Ecto neural progenitor cell (in vitro differentiated cells): ENCODE measurements around the gene KIAA1755.

Source experiments
- DNase-seq: peaks from one replicate; pipeline ENCODE4 v3.0.0-alpha.2; 2018; ENCODE audit warnings: low spot score

KIAA1755 gene

DNA sequence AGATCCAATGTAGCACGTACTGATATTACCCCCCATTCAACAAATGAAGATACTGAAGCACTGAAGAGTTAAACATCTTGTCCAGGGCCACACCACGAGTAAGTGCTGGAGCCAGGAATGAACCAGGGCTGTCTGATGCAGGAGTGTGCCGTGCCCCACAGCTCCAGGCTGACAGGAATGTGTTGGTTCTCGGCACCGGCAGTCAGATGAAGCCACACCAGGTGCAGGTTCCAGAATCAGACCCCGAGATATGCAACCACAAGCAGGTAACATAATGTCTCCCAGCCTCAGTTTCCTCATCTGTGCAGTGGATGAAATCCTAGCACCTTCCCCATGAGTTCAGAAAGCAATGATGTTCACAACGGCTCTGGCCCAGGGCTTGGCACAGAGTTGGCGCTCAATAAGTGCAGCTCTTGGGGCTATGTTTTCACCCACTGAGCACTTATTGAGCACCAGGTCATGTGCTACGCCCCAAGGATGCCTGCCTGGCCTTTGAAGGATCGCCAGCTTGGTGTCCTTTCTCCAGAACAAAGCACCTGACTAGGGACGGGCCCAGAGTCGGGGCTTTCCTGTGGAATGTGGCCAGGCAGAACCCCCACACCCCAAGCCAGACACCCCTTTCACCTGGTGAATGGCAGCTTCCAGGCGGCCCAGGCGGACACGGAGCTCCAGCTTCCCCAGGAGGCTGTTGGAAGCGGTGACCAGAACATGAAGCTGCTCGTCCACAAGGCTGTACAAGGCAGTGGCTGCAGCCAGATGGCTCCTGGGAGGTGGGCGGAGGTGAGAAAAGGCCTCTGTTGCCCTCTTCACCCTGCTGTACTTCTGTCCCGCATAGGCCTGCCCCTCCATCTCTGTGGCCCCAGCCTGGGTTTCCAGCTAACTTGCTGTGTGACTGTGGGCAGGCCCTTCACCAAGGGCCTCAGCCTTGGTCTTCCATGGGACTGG is 41.3 kb downstream of the KIAA1755 start:
- DNase-seq = no peak

DNA sequence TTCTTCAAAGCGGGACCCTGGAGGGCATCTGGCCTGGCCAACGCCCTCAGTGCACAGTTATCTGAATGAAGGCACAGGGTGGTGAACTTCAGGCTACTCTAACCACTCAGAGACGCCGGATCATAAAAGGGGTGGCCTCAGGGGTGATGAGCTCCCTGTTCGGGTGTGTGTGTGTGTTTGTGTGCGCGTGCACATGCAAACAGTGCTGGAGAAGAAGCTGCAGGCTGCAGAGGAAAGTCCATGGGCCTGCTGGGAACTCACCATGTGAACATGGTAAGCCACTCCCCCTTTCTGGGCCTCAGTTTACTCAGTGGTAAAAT is 42.0 kb downstream of the KIAA1755 start:
- no peak for DNase-seq

DNA sequence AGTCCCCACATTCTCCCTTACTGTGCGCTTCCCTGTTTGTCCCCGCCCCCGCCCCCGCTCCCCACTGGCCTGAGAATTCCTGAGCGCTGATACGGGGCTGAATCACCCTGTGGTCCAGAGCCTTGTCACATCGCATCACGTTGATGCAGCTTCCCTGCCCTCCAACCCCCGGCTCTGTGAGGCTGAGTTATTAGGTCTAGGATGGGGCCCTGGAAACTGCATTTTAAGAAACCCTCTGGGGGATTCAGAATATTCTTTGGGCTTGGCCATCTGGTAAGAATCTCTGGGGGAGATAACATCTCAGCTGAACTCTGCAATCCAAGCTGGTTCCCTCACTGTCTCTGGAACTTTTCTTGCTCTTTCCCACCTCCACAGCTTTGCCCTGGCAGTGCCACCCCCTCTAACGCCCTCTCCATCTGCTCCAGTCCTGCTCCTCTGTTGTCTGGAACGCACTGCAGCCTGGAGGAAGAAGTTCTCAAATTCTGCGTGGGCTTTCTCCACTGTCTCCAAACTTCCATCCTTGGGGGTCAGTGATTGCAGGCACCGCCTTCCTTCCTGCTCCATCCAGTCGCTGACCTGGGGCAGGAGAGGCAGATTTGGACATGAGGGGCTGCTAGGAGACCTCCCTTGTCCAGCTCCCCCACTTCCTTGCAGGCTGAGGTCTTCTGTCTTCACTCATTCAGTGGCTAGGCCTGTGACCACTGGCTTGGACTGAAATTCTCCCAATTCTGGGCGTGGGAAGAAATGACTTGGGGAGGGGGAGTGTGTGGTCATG is 42.6 kb downstream of the KIAA1755 start:
- DNase-seq = no peak

DNA sequence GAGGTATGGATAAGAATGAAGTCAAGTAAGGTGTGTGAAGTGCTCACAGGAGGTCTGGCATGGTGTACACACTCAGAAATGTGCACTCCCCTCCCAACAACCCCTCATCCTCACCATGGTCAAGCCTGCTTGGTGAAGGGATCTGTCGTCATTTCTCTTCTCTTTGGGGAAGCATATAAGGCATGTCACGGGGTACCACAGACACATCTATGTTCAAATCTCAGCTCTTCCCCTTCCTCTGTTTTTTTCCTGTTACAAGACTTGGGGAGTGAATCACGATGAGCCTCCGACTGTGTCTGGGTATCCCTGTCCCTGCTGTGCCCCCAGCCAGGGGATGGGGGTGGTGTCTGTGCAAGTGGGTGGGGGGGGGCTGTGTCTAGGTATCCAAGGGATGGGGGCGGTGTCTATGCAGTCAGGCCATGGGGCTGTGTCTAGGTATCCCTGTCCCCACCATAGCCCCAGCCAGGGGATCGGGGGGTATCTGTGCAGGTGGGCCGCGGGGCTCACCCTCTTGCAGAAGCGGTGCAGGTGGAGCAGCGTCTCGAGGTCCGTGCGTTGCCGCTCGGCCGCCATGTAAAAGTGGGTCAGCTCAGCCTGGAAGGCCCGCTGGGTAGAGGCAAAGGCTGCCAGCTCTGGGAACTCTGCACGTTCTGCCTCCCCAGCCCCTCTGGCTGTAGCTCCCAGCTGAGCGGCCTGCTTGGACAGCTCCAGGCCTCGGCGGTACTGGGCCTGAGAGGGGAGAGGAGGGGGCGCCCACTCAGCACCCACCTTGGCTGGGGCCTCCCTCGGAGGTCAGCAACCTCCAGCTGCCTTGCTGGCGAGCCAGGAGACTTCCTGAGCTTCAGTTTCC is 43.6 kb downstream of the KIAA1755 start:
- no peak for DNase-seq

DNA sequence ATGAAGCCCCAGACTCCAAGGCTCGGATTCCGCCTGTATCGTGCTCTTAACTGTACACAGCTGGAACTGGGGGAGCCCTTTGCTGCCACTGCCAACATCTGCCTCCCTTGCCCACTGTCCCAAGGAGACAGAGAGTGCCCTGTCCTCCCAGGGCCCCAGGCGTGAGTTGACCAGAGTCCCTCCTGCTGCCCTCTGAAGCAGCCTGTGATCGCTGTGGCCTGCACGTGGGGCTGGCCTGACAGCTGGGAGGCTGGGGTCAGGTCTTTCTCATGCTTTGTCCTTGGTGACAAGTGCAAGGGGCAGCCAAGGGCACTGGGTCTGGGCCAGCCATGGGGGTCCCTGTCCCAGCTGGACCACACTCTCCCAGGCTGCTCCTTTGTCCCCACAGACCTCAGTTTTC is 44.3 kb downstream of the KIAA1755 start:
- no peak for DNase-seq

DNA sequence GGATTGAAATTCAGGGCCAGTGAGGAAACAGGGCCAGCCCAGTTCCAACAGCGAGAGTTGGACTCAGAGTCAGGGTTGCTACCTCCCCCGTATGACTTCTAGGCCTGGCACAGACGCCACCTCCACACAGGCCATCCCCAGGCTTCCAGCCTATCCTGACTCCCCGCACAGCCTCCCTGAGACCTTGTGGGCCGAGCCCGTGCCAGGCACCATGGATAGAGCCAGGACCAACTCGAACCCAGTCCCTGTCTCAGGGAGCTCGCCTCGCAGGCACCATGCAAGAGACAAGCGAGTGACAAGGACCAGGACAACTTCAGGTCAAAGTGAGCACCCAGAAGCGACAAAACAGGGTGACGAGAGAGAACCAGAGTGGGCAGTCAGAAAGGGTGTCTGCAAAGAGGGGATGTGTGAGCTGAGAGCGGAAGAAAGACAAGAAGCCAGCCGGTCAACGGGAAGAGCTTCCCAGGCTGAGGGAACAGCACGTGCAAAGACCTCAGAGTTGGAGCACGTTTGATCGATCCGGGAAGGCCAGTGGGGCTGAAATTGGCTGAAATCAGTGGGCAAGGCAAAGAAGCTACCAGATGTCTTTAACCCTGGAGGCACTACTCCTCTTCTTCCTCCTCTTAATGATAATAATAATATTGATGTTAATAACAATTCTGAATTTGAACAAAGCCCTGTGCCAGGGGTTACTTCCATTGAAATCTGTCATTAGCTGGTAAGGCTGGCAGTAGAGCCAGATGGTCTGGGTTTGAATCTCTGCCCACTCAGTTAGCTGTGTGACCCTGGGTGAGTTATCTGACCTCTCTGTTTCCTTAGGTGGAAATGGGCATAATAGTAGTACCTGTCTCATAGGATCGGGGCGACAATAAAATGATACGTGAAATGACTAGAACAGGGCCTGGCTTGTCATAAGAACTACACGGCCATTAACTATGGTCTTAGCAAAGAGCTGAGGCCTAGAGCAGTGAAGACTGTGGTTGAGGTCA is 45.0 kb downstream of the KIAA1755 start:
- no peak for DNase-seq

DNA sequence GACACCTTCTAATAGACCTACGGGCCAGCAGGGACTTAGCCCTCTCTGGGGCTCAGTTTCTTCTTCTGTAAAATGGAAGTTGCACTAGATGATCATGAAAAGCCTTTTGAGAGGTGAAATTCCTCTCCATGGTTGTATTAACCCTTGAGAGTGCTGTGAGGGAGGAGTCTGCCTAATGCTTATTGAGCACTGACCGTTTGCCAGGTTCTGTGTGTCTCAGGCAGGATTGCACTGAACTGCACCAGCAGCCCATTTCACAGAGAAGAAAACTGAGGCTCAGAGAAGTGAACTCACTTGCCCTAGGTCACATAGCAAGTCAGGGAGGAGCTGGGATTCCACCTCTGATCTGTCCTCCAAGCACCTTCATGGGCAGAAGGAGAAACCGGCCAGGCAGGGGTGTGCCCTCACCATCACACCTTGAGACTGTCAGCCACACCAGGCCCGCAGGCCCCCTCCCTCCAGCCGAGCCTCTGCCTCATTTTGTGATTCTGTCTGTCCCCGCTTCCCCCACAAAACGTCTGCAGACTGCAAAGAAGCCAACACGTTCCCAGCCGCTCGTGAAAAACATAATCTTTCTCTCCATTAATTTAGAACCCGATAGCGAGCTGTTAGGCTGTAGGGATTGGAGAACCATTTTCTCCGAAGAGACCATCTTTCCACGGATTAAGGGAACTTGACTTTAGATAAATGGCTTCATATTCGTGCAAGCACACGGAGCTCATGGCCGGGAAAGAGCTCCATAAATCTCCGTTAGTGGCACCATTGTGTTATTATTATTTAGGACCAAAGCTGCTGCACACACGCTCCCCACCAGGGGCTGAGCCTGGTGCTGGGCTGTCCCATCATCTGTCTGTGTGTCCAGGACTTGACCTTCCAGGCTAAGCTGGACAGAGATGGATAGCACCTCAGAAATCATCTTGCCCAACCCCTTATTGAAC is 46.0 kb downstream of the KIAA1755 start:
- no peak for DNase-seq

DNA sequence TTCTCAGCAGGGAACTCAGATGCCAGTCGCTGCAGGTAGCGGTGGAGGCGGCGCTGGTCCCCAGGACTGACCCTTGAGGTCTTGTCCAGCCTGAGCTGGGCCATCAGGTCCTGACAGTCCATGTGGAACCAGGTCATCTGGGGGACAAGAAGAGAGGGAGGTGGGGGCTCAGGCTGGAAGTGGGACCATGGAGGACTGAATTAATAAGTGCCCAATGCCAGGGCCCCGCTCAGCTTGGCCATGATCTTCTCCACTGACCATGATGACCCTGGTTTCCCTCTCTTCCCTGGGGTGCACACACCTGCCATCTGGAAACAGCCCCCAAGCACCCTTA is 47.0 kb downstream of the KIAA1755 start:
- DNase-seq = no peak

DNA sequence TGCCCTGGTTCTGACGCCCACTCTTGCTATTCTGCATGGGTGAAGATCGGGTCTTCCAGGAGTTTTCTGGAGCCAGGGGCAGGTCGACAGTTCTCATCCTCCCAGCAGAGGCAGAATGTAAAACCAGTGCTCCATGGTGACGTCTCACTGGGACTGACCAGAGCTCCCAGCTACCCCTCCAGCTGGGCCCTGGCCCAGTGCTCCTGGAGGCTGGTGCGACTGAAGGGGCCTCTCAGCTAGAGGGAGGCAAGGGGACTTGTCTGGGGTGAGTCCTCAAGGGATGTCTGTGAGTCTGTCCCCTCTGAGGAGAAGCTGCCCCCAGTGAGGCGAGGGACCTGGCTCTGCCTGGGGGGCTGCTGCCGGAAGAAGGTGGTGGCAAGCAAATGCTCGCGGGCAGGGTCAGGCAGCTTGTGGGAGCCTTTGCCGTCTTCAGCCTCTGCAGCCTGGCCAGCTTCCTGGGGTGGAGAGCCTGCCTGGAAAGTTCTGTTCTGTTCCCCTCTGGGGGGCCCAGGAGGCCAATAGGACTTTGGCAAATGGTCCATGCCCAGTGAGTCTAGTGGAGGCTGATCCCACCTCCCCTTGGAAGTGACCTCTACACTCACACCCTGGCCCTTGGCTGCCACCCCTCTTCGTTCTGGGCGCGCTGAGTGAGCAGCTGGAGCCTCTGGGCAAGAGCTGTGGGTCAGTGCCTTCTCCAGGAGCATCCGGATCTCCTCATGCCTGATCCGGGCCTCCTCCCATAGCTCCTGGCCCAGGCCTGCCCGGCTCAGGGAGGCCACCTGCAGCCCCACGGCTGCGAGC is 47.5 kb downstream of the KIAA1755 start:
- no peak for DNase-seq

DNA sequence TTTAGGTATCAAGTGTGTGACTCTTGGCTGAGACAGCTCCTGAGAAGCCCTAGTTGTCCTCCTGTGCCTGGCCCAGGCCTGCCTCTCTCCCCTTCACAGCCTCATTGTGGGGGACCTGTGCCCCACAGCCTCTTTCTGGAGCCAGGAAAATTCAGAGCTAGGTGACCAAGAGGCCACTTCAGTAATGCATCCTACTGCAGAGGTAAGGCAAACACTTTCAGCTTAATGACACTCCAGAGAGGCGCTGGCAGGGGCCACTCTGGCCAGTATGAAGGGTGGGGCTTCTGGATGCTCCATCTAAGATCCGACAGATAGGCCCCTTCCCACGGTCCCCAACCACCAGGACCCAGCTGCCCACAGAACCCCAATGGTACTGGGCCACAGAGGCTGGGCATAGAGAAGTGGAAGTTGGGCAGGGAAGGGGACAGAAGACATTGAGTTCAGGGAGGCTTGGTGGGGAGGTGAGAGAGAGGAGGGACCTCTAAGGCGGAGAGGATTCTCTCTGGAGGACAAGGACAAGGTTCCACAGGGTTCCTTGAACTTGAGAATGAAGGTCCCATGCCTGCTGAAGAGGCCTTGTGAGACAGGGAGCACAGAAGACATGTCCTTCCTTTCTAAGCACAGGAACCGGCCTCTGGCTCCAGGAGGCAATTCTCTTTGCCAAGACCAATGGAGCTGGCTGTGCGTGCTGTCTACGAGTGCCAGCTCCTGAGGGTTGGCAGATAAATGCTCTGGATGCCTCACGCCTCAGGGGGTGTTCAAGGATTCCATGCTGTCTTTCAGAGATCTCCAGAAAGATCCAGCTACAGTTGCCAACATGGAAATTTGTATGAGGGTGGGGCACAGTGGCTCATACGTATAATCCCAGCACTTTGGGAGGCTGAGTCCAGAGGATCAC is 49.1 kb downstream of the KIAA1755 start:
- no peak for DNase-seq

DNA sequence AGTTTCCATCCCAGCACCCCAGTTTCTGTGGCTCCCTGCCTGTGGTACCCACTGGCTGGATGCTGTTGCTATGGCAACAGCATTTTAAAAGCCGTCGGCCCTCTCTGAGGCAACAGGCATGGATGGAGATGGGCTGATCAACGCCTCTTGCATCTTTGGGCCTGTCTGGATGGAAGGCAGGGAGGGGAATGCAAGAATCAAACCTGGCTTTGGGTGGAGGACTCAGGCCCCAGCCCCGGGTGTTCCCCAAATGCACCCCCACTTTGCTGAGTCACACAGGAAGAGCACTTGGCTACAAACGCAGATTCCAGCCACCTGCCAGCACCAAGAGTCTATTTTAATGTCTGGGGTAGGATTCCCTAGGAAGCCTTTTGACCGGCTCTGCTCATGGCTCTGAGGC is 49.8 kb downstream of the KIAA1755 start:
- no peak for DNase-seq

DNA sequence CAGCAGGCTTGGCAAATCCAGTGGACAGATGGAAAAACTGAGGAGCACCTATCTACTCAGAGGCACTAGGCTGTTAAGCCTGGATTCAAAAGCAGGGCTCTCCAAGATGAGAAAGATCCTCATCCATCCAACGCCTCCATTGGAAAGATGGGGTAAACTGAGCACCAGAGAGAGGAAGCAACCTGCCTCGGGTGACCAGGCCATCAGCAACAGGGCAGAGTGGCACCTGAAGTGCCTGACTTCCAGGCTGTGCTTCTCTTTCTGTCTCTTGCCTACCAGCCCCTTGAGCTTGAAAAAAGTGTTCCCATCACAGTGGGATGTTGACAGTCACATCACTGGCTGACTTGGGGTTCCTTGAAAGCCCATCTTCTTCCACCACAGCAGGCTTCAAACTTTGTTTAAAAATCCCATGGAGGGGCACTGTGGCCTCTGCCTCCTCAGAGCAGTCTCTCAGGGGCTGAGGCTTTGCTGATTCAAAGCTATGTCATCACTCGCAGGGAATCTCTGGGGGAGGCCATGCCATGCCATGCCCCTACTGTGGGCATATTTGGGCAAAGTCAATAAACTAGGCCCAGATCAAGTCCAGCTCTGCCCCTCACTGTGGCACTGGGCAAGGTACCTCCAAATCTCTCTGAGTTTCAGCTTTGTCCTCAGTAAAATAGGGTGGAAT is 50.7 kb downstream of the KIAA1755 start:
- no peak for DNase-seq

DNA sequence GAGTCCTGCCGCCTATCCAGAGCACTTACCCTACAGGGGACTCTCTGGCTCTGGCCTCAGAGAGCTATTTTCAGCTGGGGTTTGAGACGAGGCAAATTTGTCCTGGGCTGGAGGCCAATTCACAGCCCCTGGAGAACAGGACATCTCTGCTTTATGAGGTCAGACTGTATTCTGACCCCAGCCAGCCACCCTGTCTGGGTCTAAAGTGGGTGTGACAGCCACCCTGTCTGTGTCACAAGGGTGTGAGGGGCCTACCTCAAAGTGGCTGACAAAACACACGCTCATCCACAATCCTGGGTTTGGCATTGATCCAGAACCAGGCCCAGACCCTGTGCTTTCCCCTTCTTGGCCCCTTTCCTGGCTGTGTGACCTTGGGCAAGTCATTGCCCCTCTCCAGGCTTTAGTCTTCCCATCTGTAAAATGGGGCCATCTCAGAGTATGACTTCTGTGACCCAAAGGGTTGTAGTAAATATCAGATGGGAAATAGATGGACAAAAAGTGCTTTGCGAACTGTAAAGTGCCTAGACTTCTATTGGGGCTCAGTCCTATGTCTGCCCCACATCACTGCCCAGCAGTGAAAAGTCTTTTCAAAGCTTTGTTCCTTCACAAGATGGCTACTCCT is 51.4 kb downstream of the KIAA1755 start:
- no peak for DNase-seq

DNA sequence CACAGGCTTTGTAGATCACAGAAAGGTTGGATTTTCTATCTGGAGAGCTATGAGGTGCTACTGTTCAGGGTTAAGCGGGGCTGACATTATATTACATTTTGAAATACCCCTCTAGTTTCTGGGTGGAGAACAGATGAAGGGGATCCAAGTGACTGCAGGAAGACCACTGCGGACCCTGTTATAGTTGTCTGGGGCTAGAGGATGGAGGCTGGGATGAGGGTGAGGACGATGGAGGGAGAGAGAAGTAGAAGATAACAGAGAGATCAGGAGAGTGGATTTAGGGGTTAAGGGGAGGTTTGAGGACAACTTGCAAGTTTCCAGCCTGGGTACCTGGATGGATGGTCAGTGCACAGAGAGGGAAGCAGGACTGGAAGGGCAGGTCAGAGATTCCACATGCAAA is 52.0 kb downstream of the KIAA1755 start:
- no peak for DNase-seq

DNA sequence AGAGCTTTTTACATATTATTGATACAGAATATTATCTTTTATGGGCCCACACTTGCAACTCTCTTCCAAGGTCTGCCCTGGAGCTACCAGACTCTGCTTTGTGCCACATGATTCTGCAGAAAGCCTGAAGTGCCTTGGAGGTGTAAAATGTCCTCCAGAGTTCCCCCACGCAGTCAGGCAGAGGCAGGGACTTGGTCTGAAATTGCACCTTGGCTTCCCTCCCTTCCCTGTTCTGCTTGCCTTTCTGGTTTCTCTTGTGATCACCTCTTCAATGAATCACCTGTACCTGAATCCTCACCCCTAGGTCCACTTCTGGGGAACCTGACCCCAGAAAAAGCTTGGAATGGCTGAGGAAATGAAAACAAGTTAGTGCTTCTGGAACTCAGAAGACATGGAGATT is 52.4 kb downstream of the KIAA1755 start:
- no peak for DNase-seq

DNA sequence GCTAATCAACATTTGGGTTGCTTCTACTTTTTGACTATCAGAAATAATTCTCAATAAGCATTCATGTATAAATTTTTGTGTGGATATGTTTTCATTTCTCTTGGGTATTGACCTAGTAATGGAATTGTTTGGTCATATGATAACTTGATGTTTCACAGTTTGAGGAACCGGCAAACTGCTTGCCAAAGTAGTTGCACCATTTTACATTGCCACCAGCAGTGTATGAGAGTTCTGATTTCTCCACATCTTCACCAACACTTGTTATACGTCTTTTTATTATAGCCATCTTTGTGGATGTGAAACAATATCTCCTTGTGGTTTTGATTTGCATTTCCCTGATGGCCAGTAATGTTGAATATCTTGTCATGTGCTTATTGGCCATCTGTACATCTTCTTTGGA is 52.9 kb downstream of the KIAA1755 start:
- no peak for DNase-seq

DNA sequence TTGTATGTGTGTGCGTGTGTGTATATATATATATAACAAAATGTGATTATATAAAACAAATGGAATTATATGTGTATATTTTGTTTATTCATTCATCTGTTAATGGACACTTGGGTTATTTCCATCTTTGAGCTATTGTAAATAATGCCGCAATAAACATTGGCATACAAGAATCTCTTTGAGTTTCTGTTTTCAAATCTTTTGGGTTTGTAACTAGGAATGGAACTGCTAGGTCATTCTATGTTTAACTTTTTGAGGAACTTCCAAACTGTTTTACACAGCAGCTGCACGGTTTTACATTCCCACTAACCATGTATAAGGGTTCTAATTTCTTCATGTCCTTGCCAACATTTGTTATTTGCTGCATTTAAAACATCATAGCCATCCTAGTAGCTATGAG is 55.5 kb downstream of the KIAA1755 start:
- DNase-seq = no peak
